Astrocyte (in vitro differentiated cells and primary cell): ENCODE data around the gene PARD3B.

Source experiments
- EZH2 ChIP-seq: IDR thresholded peaks from 2 replicates; pipeline ENCODE4 v1.6.1; 2012; ENCODE audit warnings: mild to moderate bottlenecking, low read length, inconsistent platforms; ENCODE audit not compliant: insufficient read depth
- TF ChIP-seq, protein P1 (sequence below): IDR thresholded peaks from 2 replicates; pipeline ENCODE4 v1.5.1; 2011; ENCODE audit warnings: low read depth, mild to moderate bottlenecking, inconsistent platforms, low read length, moderate library complexity; ENCODE audit not compliant: insufficient read depth

DNA sequence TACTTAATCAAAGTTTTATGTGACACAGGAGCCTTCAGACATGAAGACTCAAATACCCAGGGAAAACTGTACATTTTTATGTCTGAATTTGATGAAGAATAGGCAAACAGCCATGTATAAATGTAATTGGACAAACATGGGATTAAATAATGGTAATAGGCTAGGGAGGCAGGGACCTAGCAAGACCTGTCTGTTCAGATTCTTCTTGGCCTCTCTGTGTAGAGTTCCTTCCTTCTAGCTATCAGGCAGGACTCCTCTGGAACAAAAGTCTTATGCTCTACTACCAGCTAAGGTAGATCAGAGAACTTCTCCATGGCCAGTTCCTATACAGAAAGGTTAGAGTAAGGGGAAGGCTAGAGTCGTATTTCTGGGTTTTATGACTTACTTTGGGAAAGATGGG, 9.5 kb upstream of the PARD3B start:
- TF ChIP-seq EZH2: no peak
- TF ChIP-seq, protein P1, sequence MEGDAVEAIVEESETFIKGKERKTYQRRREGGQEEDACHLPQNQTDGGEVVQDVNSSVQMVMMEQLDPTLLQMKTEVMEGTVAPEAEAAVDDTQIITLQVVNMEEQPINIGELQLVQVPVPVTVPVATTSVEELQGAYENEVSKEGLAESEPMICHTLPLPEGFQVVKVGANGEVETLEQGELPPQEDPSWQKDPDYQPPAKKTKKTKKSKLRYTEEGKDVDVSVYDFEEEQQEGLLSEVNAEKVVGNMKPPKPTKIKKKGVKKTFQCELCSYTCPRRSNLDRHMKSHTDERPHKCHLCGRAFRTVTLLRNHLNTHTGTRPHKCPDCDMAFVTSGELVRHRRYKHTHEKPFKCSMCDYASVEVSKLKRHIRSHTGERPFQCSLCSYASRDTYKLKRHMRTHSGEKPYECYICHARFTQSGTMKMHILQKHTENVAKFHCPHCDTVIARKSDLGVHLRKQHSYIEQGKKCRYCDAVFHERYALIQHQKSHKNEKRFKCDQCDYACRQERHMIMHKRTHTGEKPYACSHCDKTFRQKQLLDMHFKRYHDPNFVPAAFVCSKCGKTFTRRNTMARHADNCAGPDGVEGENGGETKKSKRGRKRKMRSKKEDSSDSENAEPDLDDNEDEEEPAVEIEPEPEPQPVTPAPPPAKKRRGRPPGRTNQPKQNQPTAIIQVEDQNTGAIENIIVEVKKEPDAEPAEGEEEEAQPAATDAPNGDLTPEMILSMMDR: no peak
